Coronary artery (tissue), 2 donors: Measurements from ENCODE around the gene ZNF684.
"Not testable (repeated sequence)": the region's sequence is repeated elsewhere in the genome, so short reads cannot be mapped to it uniquely, and the experiment has no call there.

Experiments used
- DNase-seq: peaks from one replicate; pipeline ENCODE4 v3.0.0-alpha.2; 2017; ENCODE audit warnings: low spot score
- H3K27ac ChIP-seq, 2 donors: fragments of 200-600 bp; sonication (generic); one replicate each; pipeline ENCODE4 v1.5.1; 2016 to 2019
- H3K4me3 ChIP-seq: fragments of 200-600 bp; sonication (generic); 2 replicates; pipeline ENCODE4 v1.5.1; 2016; ENCODE audit warnings: mild to moderate bottlenecking, moderate library complexity
- CTCF ChIP-seq: fragments of 200-600 bp; sonication (generic); IDR thresholded peaks from one replicate; pipeline ENCODE4 v1.5.1; 2019; ENCODE audit warnings: antibody characterized with exemption

ZNF684 gene

GRCh38 chr1:40531381-40532061, at the start of gene ZNF684:
Gene ZNF684, plus strand, starts transcription at chr1:40531637. Its CDS starts 1,530 bp downstream, at chr1:40533167.
- DNase-seq: peak; percentile 91
- Histone ChIP-seq H3K4me3 (peak within 1 kb of the TSS; percentile 84), H3K27ac (peak within 1 kb of the TSS; percentile 85 to 87)
- no peak for TF ChIP-seq CTCF

DNA sequence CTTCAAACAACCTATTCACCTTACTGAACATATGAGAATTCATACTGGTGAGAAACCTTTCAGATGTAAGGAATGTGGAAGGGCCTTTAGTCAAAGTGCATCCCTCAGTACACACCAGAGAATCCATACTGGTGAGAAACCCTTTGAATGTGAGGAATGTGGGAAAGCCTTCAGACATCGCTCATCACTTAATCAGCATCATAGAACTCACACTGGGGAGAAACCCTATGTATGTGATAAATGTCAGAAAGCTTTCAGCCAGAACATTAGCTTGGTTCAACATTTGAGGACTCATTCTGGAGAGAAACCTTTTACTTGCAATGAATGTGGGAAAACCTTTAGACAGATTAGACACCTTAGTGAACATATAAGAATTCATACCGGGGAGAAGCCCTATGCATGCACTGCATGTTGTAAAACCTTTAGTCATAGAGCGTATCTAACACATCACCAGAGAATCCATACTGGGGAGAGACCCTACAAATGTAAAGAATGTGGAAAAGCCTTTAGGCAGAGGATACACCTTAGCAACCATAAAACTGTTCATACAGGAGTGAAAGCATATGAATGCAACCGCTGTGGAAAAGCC, 36.0 kb upstream of the ZNF684 start:
- no peak for DNase-seq
- no peak for TF ChIP-seq CTCF
- no peak overlapping the region for H3K4me3 ChIP-seq

DNA sequence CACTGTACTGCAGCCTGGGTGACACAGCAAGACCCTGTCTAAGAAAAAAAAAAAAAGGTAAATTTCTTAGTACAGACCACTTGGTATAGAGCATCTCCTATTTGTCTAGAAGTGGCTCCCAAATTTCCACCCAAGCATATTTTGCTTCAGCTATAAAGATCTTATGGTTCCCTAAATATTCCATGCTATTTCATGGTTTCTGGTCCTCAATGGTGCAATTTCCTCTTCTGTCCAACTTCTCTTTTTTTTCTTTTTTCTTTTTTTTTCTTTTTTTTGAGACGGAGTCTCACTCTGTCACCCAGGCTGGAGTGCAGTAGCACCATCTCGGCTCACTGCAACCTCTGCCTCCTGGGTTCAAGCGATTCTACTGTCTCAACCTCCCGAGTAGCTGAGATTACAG, 28.8 kb upstream of the ZNF684 start:
- DNase-seq, H3K27ac ChIP-seq, H3K4me3 ChIP-seq: not testable (repeated sequence)

More for the DNA sequence above, 36.0 kb upstream of the ZNF684 start:
- no peak overlapping the region for H3K27ac ChIP-seq

DNA sequence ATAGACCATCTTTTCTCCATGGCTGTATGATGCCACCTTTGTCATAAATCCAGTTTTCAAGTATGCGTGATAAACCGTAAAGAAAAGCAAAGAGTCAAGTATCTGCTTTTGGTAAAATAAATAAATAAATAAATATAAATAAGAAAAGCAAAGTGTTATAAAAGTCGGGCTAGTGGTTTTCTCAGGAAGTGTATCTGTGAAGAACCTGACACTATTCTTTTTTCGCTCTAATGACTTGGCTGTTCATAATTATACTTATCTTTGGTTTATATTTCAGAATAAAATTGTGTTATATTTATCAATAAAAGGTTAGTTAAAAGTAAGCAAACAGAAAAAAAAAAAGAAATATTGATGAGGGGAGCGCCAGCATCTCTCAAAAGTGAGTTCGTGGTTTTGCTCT, 23.5 kb upstream of the ZNF684 start:
- H3K27ac ChIP-seq: peak overlapping the region; percentile 67 to 85
- no peak for DNase-seq
- TF ChIP-seq CTCF: no peak
- H3K4me3 ChIP-seq: peak overlapping the region; percentile 77

GRCh38 chr1:40508375-40509341, 22.8 kb upstream of the ZNF684 start, which contains the start of gene EXO5:
Gene EXO5, plus strand, starts transcription at chr1:40508767. Its CDS starts 5,778 bp downstream, at chr1:40514545.
- peak; percentile 83 for DNase-seq
- peak within 1 kb of the TSS; percentile 67 to 85 for H3K27ac ChIP-seq
- TF ChIP-seq CTCF: no peak

GRCh38 chr1:40519517-40519916, 11.9 kb upstream of the ZNF684 start:
- H3K27ac ChIP-seq: no peak overlapping the region
- TF ChIP-seq CTCF: no peak
- no peak for DNase-seq
- H3K4me3 ChIP-seq: no peak overlapping the region

More at GRCh38 chr1:40508375-40509341, 22.8 kb upstream of the ZNF684 start, which contains the start of gene EXO5:
- peak within 1 kb of the TSS; percentile 77 for H3K4me3 ChIP-seq

DNA sequence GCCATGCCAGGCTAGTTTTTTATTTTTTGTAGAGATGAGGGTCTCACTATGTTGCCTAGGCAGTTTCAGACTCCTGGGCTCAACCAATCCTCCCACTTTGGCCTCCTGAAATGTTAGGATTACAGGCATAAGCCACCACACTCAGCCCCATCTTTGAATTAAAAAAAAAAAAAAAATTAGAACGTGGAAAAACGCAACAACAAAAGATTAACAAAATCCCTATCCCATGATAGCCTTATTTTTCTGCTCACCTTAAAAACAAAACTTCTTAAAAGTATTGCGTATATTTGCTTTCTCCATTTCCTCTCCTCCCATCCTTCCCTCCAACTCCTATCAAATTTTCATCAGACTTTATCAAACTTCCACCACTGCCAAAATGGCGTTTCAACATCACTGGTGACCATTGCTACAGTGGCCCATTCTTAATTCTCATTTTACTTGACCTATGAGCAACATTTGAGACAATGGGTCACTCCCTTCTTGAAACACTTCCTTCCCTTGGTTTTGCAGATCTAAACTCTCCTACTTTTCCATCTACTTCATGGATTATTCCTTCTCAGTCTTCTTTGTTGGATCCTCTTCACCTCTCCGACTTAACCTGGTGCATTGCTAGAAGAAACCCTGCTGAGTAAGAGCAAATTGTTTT, 579 bp upstream of the ZNF684 start:
- no peak for DNase-seq
- H3K27ac ChIP-seq: peak overlapping the region; percentile 85 to 87
- no peak for TF ChIP-seq CTCF
- H3K4me3 ChIP-seq: peak overlapping the region; percentile 84
